Uterus (tissue), 2 donors: ENCODE data around the gene ATP5PB.

ENCODE experiments used
- CTCF ChIP-seq, 4 experiments: fragments of 200-600 bp in 2 of 4; fragments of 450-650 bp in 2 of 4; sonication (generic) in 2 of 4; IDR thresholded peaks; one replicate each; pipeline ENCODE4 v1.5.1; 2016 to 2019; ENCODE audit warnings: antibody characterized with exemption in 4 of 4, mild to moderate bottlenecking in 2 of 4, moderate library complexity in 1 of 4
- POLR2A ChIP-seq, 2 donors: fragments of 450-650 bp; IDR thresholded peaks; one replicate each; pipeline ENCODE4 v1.6.1; 2016; ENCODE audit warnings: antibody characterized with exemption in 2 of 2, mild to moderate bottlenecking in 1 of 2, moderate library complexity in 1 of 2

GRCh38 chr1:111406321-111406768 lies 42.9 kb upstream of the ATP5PB start:
- TF ChIP-seq CTCF (IDR thresholded peaks at IDR 0.05) (no peak), POLR2A (IDR thresholded peaks at IDR 0.05) (no peak)
